ENCODE results near the gene C1R. TPM values are rescaled to one million over a fixed set of nuclear protein-coding genes. Genes with fewer than 3 reads are reported as not detected.

The C1R gene
- total RNA-seq, 1 donor from 2014 or later = 3.3 TPM

- Histone ChIP-seq H3K4me3 (peak overlapping the region; percentile 95), H3K27ac (no peak overlapping the region), H3K4me2 (peak overlapping the region; percentile 92), H3K27me3 (peaks cover 26% of the 10 kb centered on the region), H3K79me2 (ENCODE audit: low read depth) (no peaks in the 10 kb centered on the region), H3K9me3 (ENCODE audit: low read depth) (no peaks in the 10 kb centered on the region), H4K20me1 (ENCODE audit: low read depth) (no peaks in the 10 kb centered on the region), H3K9ac (no peak overlapping the region), H3F3A (ENCODE audit: low read depth) (peaks cover 5% of the 10 kb centered on the region), H3K36me3 (no peaks in the 10 kb centered on the region), H2AFZ (replicated peaks) (peak overlapping the region; percentile 100), H3K4me1 (peaks cover 9% of the 10 kb centered on the region)
- TF ChIP-seq EZH2 (IDR thresholded peaks at IDR 0.05) (no peak), CTCF (IDR thresholded peaks at IDR 0.05) (no peak), EZH2phosphoT487 (IDR thresholded peaks at IDR 0.05) (no peak)
- Mint-ChIP-seq H3K4me3 (peak overlapping the region; percentile 88), H3K27ac (peak overlapping the region; percentile 65), H3K9me3 (no peaks in the 10 kb centered on the region), H3K27me3 (ENCODE audit: insufficient read depth, low read depth) (peaks cover 18% of the 10 kb centered on the region), H3K4me1 (peaks cover 27% of the 10 kb centered on the region), H3K36me3 (peaks cover 8% of the 10 kb centered on the region)
- no peak for DNase-seq (ENCODE audit: low spot score)
These were observed 37.1 kb upstream of the C1R start for GRCh38 chr12:7129287-7129871.

- H3K27me3 ChIP-seq = peaks cover 26% of the 10 kb centered on the region
- no peak for DNase-seq (ENCODE audit: low spot score)
- peak within 1 kb of the TSS; percentile 65 for H3K27ac Mint-ChIP-seq
- peak within 1 kb of the TSS; percentile 92 for H3K4me2 ChIP-seq
- H3K9me3 Mint-ChIP-seq = no peaks in the 10 kb centered on the region
- H3K4me3 Mint-ChIP-seq = peak within 1 kb of the TSS; percentile 88
- peaks cover 5% of the 10 kb centered on the region for H3F3A ChIP-seq (ENCODE audit: low read depth)
- H3K27me3 Mint-ChIP-seq (ENCODE audit: insufficient read depth, low read depth) = peaks cover 18% of the 10 kb centered on the region
- no peaks in the 10 kb centered on the region for H3K9me3 ChIP-seq (ENCODE audit: low read depth)
- no peaks in the 10 kb centered on the region for H4K20me1 ChIP-seq (ENCODE audit: low read depth)
- TF ChIP-seq EZH2phosphoT487 (IDR thresholded peaks at IDR 0.05) (no peak), CTCF (IDR thresholded peaks at IDR 0.05) (no peak), EZH2 (IDR thresholded peaks at IDR 0.05) (no peak)
- H3K27ac ChIP-seq = no peak within 1 kb of the TSS
- H3K36me3 Mint-ChIP-seq = peaks cover 4% of the 10 kb centered on the region
- H3K79me2 ChIP-seq (ENCODE audit: low read depth) = no peaks in the 10 kb centered on the region
- H3K4me3 ChIP-seq = peak within 1 kb of the TSS; percentile 95
- H3K9ac ChIP-seq = no peak within 1 kb of the TSS
- no peaks in the 10 kb centered on the region for H3K36me3 ChIP-seq
- H3K4me1 ChIP-seq = peaks cover 9% of the 10 kb centered on the region
- H3K4me1 Mint-ChIP-seq = peaks cover 32% of the 10 kb centered on the region
- H2AFZ ChIP-seq (replicated peaks) = peak within 1 kb of the TSS; percentile 100
These were observed 36.5 kb upstream of the C1R start, which contains the start of gene RBP5 for GRCh38 chr12:7128681-7129286. Gene RBP5 (minus strand): TSS chr12:7128889. CDS start chr12:7128775, 114 bp downstream.

GRCh38 chr12:7127916-7128626 is 35.8 kb upstream of the C1R start:
- H3K9me3 ChIP-seq (ENCODE audit: low read depth) = no peaks in the 10 kb centered on the region
- H3K4me2 ChIP-seq = no peak overlapping the region
- H3K9ac ChIP-seq = no peak overlapping the region
- H4K20me1 ChIP-seq (ENCODE audit: low read depth) = no peaks in the 10 kb centered on the region
- no peaks in the 10 kb centered on the region for H3K9me3 Mint-ChIP-seq
- peaks cover 26% of the 10 kb centered on the region for H3K27me3 ChIP-seq
- H3K36me3 Mint-ChIP-seq = no peaks in the 10 kb centered on the region
- no peak for TF ChIP-seq EZH2 (IDR thresholded peaks at IDR 0.05)
- no peak for TF ChIP-seq CTCF (IDR thresholded peaks at IDR 0.05)
- TF ChIP-seq EZH2phosphoT487 (IDR thresholded peaks at IDR 0.05) = no peak
- H3K27me3 Mint-ChIP-seq (ENCODE audit: insufficient read depth, low read depth) = peaks cover 16% of the 10 kb centered on the region
- no peak for DNase-seq (ENCODE audit: low spot score)
- peaks cover 36% of the 10 kb centered on the region for H3K4me1 Mint-ChIP-seq
- H3K4me3 ChIP-seq = no peak overlapping the region
- peaks cover 5% of the 10 kb centered on the region for H3F3A ChIP-seq (ENCODE audit: low read depth)
- H3K36me3 ChIP-seq = no peaks in the 10 kb centered on the region
- H2AFZ ChIP-seq (replicated peaks) = no peak overlapping the region
- H3K79me2 ChIP-seq (ENCODE audit: low read depth) = no peaks in the 10 kb centered on the region
- H3K27ac Mint-ChIP-seq = no peak overlapping the region
- H3K27ac ChIP-seq = no peak overlapping the region
- H3K4me3 Mint-ChIP-seq = peak overlapping the region; percentile 88
- H3K4me1 ChIP-seq = peaks cover 9% of the 10 kb centered on the region

All from neural progenitor cell (in vitro differentiated cells).